GM18867 (cell line): ENCODE measurements around the gene PLA1A.
"Not testable (repeated sequence)": the region's sequence is repeated elsewhere in the genome, so short reads cannot be mapped to it uniquely, and the experiment has no call there.

Experiments
- ATAC-seq: cut with Tn5 transposase; IDR thresholded peaks from one replicate; pipeline ENCODE4 v1.9.1; 2021; ENCODE audit warnings: mild to moderate bottlenecking, moderate library complexity; ENCODE audit not compliant: unreplicated experiment

PLA1A gene

DNA sequence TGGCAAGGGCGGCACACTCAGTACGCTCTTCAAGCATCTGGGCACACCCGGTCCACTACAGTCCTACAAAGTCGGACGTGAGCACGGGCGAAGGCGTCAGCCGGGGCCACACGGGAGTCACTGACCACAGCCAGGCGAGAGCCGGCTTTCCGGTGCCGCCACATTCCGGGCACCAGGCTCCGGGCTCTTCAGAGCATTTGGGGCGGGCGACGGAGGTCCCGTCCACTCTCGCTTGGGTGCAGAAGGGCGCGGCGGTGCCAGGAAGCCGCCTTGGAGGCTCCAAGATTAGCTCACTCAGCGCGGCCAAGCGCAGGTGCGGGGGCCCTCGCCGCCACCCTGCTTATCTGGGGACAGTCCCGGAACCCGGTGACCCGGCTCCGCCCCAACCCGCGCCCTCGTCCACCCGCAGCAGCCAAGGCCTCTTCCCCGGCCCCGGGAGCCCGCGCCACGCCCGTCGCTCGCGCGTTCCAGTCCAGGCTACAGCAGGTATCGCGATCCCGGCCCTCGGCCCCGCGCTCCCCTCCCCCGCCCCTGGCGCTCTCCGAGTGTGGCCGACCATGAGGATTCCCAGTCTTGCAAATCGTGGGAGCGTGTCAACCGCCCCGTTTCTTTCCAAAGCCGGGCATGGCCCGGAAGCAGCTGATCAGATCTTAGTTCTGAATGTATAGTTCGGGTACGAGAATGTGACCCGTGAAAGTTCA is 18.2 kb upstream of the PLA1A start, which contains the start of gene ADPRH:
Gene ADPRH, plus strand, starts transcription at position 127 of the 701 bp plus-strand sequence. CDS start 2,678 bp downstream, outside the sequence.
- ATAC-seq: peak; percentile 72

DNA sequence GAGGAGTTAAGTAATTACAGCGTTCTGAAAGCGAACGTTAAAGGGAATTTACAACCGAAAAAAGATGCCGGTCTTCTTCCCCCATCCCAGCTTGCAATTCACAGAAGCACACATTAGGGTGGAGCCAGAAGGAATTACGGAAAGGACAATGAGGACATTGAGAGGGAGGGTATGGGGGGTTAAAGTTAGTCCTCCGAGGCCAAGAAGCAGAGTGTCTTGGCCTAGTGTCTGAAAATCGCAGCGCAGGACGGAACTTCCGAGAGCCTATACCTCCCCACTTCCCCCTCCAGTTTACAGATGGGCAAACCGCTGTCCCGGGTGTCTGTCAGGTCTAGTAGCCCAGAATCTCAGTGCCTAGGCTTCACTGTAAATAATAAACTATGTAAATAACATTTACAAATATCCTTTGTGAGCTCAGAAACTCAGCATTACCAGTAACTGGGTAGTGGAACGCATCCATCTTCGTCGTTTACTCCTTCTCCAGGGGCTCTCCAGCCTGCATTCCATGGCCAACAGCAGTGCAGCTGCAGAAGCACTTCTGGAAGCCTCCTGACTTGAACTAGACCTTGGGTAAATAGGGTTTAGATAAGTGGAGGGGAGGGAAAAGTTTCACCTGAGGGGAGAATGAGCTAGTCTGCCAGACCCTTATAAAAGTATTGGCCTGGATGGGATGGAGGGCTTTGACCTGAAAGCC is 17.5 kb upstream of the PLA1A start:
- ATAC-seq: peak; percentile 70

DNA sequence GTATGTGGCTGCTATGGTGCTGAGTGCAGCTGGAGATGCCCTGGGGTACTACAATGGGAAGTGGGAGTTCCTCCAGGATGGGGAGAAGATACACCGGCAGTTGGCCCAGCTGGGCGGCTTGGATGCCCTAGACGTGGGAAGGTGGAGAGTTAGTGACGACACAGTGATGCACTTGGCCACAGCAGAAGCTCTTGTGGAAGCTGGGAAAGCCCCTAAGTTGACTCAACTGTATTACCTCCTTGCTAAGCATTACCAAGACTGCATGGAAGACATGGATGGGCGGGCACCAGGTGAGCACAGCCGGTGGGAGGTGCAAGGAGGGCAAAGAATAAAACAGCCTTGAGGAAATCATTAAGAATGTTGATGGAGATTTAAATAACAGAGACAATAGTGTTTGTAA is 15.5 kb upstream of the PLA1A start:
- peak; percentile 27 for ATAC-seq

DNA sequence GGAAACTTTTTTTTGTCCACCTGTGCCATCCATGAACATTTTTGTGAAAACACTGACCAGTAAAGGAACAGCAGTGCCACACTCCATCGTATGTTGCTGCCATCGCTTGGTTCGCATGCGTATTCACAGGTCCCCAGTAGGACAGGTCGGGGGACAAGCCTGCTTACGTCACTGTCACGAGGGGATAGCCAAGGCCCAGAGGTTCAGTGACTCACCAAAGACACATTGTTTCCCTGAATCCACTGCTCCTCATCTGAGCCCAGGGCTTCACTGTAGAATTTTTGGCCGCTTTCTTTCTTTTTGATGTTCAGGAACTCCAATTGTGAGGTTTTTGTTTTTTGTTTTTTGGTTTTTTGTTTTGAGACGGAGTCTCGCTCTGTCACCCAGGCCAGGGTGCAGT is 12.5 kb upstream of the PLA1A start:
- no peak for ATAC-seq

DNA sequence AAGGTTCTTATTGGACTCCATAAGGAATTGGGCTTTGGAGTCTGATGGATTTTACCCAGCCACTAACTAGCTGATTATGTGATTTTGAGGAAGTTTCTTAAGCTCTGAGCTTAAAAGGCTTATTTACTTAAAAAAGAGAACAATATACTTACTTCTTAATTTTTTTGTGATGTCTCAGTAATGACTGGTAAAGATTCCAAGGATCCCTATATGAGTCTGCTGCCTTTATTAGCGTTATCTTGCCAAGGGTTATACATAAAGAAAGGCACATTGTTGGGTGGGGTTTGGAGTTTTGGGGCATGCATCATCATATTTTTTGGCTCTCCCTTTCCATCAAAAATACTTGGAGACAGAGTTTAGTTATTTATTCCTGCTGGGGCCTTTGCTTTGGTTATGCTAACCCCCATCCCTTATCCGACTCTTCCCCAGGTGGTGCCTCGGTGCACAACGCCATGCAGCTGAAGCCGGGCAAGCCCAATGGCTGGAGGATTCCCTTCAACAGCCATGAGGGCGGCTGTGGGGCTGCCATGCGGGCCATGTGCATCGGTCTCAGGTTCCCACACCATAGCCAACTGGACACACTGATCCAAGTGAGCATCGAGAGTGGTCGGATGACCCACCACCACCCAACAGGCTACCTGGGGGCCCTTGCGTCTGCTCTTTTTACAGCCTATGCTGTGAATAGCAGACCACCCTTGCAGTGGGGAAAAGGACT is 11.7 kb upstream of the PLA1A start:
- no peak for ATAC-seq

DNA sequence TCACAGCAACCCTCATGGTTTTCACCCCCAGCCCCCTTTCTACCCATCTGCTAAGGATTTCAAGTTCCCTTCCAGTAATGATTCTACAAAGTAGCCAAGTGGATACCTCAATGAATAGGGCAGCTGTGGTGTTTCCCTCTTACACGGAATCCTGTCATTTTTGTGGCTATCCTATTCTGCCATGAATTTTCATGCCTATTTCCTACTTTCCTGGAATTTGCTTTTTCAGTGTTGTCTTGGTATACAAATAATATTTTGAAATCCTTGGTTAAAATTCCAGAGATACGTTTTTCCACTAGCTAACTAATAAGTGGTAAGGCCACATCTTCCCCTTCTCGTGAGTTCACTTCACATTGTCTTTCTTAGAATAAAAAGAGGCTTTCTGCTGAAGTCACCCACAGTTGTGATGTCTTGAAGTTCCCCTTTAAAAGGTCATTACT is 10.9 kb upstream of the PLA1A start:
- no peak for ATAC-seq

DNA sequence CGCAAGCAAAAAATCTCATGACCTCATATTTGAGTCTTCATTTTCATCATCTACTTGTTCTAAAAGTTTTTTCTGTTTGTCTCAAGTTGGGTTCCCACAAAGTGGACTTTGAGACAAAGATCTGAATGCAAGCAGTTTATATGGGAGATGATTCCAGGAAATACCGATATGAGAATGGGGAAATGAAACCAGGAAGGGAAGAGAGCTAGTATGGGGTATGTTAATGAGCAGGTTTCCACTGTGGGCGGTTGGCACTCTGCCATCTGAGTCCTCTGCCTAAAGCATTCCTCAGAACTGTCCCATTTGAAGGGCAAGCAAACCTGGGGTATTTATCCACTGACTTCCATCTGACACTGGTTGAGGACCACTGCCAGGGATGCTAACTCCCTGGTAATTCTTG is 9.6 kb upstream of the PLA1A start:
- no peak for ATAC-seq

DNA sequence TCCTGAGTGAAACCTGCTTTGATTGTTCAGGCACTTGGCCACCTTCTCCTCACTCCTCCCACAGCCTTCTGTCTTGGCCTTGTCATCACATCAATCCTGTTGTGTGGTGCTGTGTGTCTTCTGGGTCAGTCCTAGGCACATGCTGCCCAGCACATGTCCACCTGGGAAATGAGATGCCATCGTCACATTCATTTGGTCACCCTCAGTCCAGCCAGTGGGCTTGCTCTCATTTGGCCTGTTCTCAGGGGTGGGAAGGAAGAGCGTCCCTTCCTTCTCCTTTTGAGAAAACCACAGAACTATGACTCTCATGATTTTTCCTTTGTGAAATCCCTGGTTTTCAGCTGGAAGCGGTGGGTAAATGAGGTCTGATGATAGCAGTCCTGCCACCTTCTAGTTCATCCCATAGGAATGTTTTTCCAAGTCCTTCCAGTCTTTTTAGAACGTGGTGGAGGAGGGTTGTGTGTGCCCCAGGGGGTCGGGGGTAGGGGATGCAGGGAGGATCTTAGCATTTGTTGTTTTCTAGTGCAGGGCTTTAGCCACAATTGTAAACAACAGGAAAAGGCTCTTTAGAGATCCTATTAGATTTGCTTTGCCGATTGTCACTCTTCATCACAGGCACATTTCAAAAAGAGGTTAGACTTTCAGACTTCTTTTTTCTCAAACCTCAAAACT is 8.4 kb upstream of the PLA1A start:
- ATAC-seq: no peak

DNA sequence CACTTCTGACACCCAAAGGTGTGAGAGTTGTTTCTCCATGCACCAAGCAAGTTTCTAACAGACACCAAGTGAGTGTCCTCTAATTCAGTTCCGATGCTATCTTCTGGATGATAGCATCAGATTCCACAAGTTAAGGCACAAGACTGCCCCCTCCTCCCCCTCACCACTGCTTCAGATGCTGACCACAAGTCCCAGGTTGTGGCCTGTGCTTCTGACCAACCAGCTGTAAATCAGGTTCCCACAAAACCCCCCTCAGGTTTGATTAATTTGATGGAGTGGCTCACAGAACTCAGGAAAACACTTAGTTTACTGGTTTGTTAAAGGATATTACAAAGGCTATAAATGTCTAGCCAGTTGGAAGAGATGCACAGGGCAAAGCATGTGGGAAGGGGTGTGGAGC is 7.0 kb upstream of the PLA1A start:
- ATAC-seq: no peak

DNA sequence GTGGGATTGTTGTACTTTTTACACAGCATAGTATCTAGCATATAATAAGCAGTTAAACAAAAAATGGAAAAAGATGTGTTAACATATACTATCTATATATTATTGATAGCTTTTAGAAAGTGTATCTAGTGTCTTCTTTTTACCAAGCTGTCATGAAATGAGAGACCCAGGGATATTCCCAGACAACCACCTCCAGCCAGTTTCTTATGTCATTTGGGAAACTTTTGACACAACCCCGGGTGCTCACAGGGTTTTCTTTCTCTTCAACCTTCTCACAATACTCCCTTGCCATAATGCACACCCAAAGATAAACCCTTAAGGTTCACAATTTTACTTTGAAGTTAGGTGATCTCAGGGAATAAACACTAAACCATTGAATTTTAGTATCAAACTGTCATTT is 4.8 kb upstream of the PLA1A start:
- ATAC-seq: no peak

DNA sequence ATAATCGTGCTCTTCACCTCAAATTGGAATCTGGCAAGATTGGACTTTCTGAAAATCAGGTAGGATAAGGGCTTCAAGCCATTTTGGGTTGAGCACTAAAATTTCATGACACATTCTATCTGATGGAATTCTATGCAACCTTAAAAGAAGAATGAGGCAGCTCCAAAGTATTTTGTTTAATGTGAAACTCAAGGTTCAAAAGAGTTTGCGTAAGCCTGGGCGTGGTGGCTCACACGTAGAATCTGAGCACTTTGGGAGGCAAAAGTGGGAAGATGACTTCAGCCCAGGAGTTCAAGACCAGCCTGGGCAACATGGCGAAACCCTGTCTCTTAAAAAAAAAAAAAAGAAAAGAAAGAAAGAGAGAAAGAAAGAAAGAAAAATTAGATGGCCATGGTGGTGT is 3.6 kb upstream of the PLA1A start:
- ATAC-seq: no peak

DNA sequence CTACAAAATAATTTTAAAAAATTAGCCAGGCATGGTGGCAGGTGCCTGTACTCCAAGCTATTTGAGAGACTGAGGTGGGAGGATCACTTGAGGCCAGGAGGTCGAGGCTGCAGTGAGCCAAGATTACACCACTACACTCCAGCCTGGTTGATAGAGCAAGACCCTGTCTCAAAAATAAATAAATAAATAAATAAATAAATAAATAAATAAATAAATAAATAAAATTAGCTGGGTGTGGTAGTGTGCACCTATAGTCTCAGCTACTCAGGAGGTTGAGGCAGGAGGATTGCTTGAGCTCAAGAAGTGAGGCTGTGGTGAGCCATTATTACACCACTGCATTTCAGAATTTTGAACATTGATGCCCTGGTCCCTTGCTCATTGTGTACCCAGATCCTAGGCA is 2.8 kb upstream of the PLA1A start:
- ATAC-seq: not testable (repeated sequence)

DNA sequence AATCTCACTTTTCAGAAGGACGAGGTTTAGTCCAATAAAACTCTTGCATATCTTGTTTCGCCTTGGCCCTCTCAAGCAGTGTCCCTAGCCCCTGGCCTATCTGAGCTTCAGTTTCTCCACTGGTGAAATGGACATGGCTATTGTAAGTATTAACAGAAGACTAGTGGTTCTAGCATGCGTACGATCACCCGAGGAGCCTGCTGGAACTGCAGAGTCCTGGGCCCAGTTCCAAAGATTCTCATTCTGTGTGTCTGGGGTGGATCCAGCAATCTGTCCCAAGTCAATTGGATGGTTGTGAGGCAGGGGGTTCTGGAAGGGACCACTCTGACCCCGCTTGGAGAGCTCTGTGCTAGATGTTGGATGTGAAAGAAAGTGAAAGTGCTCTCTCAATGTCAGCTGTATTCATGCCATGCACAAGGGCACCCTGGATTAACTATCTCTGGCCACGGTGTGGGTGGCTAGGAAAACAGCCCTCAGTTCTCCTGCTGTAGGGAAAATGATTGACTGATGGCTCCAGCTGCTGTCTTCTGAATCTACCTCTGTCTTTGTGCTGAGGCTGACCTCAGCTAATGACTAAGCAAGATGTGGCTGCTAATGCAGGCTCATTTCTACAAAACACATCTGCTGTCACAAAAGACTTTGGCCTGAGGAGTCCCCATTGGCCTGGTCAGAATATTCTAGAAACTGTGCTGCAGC is 1.9 kb upstream of the PLA1A start:
- no peak for ATAC-seq

DNA sequence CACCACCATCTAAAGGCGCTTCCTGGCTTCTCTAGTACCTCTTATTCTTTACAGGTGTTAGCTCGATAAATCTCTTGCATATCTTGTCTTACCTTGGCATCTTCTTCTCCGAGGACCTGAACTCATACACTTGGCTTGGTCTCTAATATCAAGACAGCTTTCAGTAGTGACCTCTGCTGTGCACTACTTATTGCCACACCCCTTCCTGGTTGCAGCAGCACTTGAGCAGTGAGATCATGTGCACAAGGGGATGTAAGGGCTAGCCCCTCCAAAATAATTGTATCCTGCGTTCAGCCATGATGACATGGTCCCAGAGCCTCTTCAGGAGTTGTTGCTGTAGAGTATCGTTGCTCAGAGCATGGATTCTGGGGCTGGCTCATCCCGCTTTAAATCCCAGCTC is 1.3 kb upstream of the PLA1A start:
- ATAC-seq: no peak

DNA sequence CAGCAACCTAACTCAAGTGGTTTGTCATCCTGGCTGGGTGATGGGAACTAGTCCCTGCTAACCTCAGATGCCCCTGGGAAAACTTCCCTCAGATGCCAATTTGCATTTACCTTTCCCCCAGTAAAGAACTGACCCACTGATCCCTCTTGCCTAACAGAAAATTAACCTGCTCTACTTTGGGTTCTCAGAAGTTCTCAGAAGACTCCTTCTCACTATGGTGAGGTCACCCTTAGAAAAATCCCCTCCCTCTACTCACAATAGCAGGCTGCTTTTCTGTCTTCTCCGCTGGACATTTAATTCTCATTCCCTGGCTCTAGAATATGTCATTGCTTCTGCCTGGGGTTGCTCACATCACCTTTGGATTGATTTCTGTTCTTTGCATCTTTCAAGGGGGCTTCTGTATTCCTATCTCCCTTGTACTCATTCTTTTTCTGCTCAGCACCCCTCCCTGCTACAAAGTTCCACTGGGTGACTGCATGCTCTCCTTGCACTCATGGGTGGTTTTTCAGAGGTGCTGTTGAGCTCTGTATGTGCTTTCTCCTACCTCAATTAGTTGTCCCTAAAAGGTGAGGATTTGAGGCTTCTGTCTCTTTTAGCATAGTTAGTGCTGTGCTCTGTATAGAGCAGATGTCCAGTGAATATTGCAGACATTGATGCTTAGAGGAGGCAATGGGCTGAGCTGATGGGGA is 869 bp downstream of the PLA1A start:
- ATAC-seq: peak; percentile 32

DNA sequence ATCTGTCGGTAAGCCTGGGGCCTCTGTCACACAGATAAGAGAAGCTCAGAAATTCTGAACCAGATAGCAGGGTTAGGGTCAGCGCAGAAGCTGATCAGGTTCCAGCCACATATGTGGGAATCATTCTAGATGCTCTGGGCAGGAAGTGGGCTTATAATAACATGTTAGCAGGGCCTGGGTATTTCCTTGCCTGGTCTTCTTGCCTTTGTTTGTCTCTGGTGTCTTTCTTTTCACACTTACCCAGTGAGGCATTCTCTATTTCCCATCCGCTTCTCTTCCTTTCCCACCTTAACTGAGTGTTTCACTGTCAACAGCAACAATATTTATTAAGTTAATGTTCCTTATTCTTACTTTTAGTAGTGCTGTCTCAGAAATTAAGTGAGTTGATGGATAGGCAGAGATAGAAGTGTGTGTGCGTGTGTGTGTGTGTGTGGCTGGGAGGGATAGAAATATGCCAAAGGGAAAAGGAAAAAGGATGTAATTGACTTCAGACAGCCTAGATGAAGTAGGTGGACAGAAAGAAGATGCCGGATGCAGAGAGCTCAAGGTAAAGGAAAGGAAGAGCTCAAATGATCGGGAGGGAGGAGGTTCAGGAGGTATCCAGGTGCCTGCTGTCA is 2.0 kb downstream of the PLA1A start:
- no peak for ATAC-seq

DNA sequence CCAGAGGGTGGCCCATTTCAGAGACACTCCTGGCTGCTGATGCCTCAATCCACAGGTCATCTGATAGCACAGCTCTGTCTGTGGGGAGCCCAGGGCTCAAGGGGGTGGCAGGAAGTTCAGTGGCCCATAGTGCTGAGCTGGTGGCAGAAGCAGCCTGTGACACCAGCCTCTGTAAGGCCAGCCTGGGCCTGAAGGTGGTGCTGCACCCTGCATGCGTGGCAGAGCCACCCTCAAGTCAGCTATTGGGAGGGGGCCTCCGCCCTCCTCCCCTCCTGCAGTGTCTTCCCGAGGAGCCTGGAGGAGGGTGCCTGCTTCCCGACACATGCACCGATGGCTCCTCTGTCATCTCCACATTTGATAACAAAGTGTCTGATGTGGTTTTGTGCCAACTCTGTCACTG is 3.0 kb downstream of the PLA1A start:
- ATAC-seq: peak; percentile 80

DNA sequence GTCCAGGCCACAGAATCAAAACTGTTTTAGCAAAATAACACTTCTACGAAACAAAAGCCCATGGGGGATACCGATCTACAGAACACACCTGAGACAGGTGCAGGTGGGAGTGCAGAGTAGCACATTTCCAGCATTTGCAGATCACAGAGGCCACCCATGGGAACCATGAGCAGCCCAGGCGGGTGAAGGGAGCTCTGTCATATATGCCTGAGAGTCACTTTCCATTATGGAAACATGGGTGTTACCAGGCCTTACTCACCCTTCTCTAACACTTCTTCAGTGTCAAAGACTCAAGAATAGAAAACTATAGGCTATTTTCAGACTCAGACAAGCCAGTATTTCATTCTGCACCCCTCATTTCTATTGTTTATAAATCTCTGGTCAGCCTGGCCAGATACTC is 3.5 kb downstream of the PLA1A start:
- ATAC-seq: peak; percentile 32

DNA sequence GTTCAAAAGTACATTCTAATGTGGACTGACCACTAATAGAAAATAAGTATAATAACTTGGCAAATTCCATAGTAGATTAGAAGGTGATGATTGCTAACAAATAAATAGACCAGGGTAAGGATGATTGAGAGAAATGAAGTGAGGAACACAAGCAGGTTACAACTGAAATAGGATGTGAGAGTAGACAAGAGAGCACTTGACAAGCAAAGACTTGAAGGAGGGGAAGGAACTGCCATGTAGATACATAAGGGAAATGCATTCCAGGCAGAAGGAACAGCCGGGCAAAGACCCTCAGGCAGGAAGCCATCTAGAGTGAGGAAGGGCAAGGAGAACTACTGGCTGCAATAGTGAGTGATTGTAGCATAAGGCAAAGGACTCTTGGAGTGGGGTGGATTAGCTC is 5.0 kb downstream of the PLA1A start:
- no peak for ATAC-seq

DNA sequence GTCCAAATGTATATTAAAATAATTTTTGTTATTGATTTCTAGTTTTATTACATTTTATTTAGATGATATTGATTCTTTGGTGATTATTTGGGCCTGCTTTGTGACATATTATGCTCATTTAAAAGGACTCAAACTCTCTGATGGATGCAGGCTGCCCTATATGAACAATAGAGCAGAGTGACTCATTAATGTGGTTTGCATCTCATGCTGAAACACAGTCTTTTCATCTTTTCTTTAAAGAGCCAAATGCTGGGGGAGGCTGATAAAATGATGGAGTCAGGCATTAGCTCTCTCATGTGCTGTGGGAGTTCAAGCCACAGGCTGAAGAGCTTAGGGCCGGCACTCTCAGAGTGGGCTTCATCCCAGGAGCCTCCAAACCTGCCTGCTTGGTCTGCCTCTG is 7.2 kb downstream of the PLA1A start:
- no peak for ATAC-seq
